NB4 (cell line): ENCODE measurements around the gene DDX51.

Source experiments
- CTCF ChIP-seq: IDR thresholded peaks from one replicate; pipeline ENCODE4 v1.5.1; 2012; ENCODE audit warnings: low read depth, low read length
- POLR2A ChIP-seq: IDR thresholded peaks from 2 replicates; pipeline ENCODE4 v1.6.1; 2011; ENCODE audit warnings: mild to moderate bottlenecking; ENCODE audit not compliant: insufficient read length; ENCODE audit errors: extremely low read depth

- no peak for TF ChIP-seq CTCF
- no peak for TF ChIP-seq POLR2A
These were observed 42.2 kb upstream of the DDX51 start for GRCh38 chr12:132186208-132186856.
